Panc1 (cell line): ENCODE measurements around the gene BAHCC1.

Source experiments
- POLR2AphosphoS5 ChIP-seq: IDR thresholded peaks from 2 replicates; pipeline ENCODE4 v1.6.1; 2012; ENCODE audit warnings: mild to moderate bottlenecking, low read depth, low read length, moderate library complexity
- SIN3A ChIP-seq: IDR thresholded peaks from 2 replicates; pipeline ENCODE4 v1.6.1; 2012; ENCODE audit warnings: low read depth, mild to moderate bottlenecking, low read length, moderate library complexity, borderline replicate concordance; ENCODE audit not compliant: insufficient read depth
- TCF7L2 ChIP-seq: IDR thresholded peaks from 2 replicates; pipeline ENCODE4 v1.6.1; 2011; ENCODE audit warnings: mild to moderate bottlenecking, low read depth, low read length, inconsistent platforms
- TF ChIP-seq, protein P1 (sequence below): fragments of 450-650 bp; IDR thresholded peaks from 2 replicates; pipeline ENCODE4 v1.5.1; 2017; ENCODE audit warnings: mild to moderate bottlenecking
- TF ChIP-seq, protein P2 (sequence below), 2 experiments: IDR thresholded peaks; 2 replicates each; pipeline ENCODE4 v1.6.1; 2011 to 2012; ENCODE audit warnings: low read depth in 2 of 2, control low read depth in 1 of 2, low read length in 1 of 2, mild to moderate bottlenecking in 1 of 2, moderate library complexity in 1 of 2; ENCODE audit not compliant: insufficient read depth in 1 of 2

DNA sequence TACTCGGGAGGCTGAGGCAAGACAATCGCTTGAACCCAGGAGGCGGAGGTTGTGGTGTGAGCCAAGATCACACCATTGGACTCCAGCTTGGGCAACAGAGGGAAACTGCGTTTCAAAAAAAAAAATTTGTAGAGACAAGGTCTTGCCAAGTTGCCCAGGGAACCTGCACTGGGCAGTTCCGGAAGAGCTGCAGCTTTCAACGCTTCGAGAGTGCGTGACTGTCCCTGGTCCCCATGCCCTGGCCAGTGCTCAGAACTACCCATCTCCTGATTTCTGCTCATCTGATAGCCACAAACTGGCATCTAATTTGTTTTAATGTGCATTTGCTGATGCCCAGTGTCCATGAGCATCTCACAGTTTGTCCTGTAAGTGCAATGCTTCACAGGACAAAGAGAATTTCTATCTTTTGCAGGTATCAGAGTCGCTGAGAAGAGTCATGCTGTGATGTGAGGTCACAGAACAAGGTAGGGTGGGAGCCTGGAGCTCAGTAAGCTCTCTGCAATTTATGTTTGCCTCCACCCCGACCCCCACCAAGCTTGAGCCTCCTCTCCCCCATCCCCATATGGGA is 113.5 kb downstream of the BAHCC1 start:
- TF ChIP-seq, protein P1, sequence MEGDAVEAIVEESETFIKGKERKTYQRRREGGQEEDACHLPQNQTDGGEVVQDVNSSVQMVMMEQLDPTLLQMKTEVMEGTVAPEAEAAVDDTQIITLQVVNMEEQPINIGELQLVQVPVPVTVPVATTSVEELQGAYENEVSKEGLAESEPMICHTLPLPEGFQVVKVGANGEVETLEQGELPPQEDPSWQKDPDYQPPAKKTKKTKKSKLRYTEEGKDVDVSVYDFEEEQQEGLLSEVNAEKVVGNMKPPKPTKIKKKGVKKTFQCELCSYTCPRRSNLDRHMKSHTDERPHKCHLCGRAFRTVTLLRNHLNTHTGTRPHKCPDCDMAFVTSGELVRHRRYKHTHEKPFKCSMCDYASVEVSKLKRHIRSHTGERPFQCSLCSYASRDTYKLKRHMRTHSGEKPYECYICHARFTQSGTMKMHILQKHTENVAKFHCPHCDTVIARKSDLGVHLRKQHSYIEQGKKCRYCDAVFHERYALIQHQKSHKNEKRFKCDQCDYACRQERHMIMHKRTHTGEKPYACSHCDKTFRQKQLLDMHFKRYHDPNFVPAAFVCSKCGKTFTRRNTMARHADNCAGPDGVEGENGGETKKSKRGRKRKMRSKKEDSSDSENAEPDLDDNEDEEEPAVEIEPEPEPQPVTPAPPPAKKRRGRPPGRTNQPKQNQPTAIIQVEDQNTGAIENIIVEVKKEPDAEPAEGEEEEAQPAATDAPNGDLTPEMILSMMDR = no peak
- TF ChIP-seq POLR2AphosphoS5 = peak; percentile 90
- TF ChIP-seq SIN3A = peak; percentile 42; the same call in 1 of the 2 replicates
- TF ChIP-seq, protein P2, sequence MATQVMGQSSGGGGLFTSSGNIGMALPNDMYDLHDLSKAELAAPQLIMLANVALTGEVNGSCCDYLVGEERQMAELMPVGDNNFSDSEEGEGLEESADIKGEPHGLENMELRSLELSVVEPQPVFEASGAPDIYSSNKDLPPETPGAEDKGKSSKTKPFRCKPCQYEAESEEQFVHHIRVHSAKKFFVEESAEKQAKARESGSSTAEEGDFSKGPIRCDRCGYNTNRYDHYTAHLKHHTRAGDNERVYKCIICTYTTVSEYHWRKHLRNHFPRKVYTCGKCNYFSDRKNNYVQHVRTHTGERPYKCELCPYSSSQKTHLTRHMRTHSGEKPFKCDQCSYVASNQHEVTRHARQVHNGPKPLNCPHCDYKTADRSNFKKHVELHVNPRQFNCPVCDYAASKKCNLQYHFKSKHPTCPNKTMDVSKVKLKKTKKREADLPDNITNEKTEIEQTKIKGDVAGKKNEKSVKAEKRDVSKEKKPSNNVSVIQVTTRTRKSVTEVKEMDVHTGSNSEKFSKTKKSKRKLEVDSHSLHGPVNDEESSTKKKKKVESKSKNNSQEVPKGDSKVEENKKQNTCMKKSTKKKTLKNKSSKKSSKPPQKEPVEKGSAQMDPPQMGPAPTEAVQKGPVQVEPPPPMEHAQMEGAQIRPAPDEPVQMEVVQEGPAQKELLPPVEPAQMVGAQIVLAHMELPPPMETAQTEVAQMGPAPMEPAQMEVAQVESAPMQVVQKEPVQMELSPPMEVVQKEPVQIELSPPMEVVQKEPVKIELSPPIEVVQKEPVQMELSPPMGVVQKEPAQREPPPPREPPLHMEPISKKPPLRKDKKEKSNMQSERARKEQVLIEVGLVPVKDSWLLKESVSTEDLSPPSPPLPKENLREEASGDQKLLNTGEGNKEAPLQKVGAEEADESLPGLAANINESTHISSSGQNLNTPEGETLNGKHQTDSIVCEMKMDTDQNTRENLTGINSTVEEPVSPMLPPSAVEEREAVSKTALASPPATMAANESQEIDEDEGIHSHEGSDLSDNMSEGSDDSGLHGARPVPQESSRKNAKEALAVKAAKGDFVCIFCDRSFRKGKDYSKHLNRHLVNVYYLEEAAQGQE (IDR thresholded peaks at IDR 0.05; ENCODE audit: insufficient read depth in 1 of 2, low read depth in 2 of 2, low read length in 1 of 2) = no peak
- TF ChIP-seq TCF7L2 = no peak
